SK-N-SH (cell line): ENCODE data around the gene RAB6B. TPM values are rescaled to one million over a fixed set of nuclear protein-coding genes. Genes with fewer than 3 reads are reported as not detected.

Experiments
- CTCF ChIA-PET: fragments of 300-600, 350-600 bp; formaldehyde crosslinking; extraction: SDS; loops from one replicate; lab custom pipeline; 2021; lab: Yijun Ruan, JAX
- POLR2A ChIA-PET: fragments of 350-600 bp; sonication (Branson Sonifier 250); formaldehyde crosslinking; extraction: SDS; loops from one replicate; lab custom pipeline; 2020; ENCODE audit warnings: antibody characterized with exemption, inconsistent platforms; lab: Yijun Ruan, JAX
- DNase-seq: peaks from one replicate; pipeline ENCODE4 v3.0.0; 2012
- H2AFZ ChIP-seq: fragments of 200-600 bp; sonication (generic); 2 replicates; pipeline ENCODE4 v1.8.1; 2016; ENCODE audit warnings: antibody characterized with exemption, mild to moderate bottlenecking, low read depth
- H3F3A ChIP-seq: fragments of 200-600 bp; sonication (generic); replicated peaks from 2 replicates; pipeline ENCODE3; 2016; ENCODE audit warnings: antibody characterized with exemption, mild to moderate bottlenecking; ENCODE audit not compliant: insufficient read depth
- H3K27ac ChIP-seq, 2 experiments: fragments of 200-500 bp in 1 of 2; fragments of 200-600 bp in 1 of 2; sonication (Bioruptor generic) in 1 of 2; sonication (generic), shearing (Covaris generic) in 1 of 2; 2 replicates each; pipeline versions ENCODE4 v1.5.1 to v1.6.1; 2014 to 2016; ENCODE audit warnings: low read depth in 2 of 2, inconsistent platforms in 1 of 2, low read length in 1 of 2, mild to moderate bottlenecking in 1 of 2, mixed read lengths in 1 of 2
- H3K27me3 ChIP-seq: fragments of 200-600 bp; sonication (generic), shearing (Covaris generic); 2 replicates; pipeline ENCODE4 v1.6.1; 2016; ENCODE audit warnings: mixed run types; ENCODE audit not compliant: insufficient read depth
- H3K36me3 ChIP-seq, 2 experiments: fragments of 200-500 bp in 1 of 2; fragments of 200-600 bp in 1 of 2; sonication (Bioruptor generic) in 1 of 2; sonication (generic) in 1 of 2; replicated peaks in 1 of 2; 2 replicates each; pipeline versions ENCODE3 to v1.5.1; 2014 to 2016; ENCODE audit warnings: low read length in 1 of 2, mild to moderate bottlenecking in 1 of 2; ENCODE audit not compliant: insufficient read depth in 2 of 2, control insufficient read depth in 1 of 2
- H3K4me1 ChIP-seq, 2 experiments: fragments of 200-500 bp in 1 of 2; fragments of 200-600 bp in 1 of 2; sonication (Bioruptor generic) in 1 of 2; sonication (generic), shearing (Covaris generic) in 1 of 2; 2 replicates each; pipeline versions ENCODE4 v1.5.1 to v1.6.1; 2014 to 2016; ENCODE audit warnings: low read depth in 1 of 2, low read length in 1 of 2, mixed run types in 1 of 2; ENCODE audit not compliant: insufficient read depth in 2 of 2, control insufficient read depth in 1 of 2
- H3K4me2 ChIP-seq: fragments of 200-600 bp; sonication (generic), shearing (Covaris generic); 2 replicates; pipeline ENCODE4 v1.6.1; 2017; ENCODE audit warnings: mixed run types
- H3K4me3 ChIP-seq, 2 experiments: fragments of 200-500 bp in 1 of 2; fragments of 200-600 bp in 1 of 2; sonication (Bioruptor generic) in 1 of 2; sonication (generic), shearing (Covaris generic) in 1 of 2; 2 replicates each; pipeline versions ENCODE4 v1.5.1 to v1.8.1; 2014 to 2016; ENCODE audit warnings: low read depth in 2 of 2, inconsistent platforms in 1 of 2, low read length in 1 of 2, mild to moderate bottlenecking in 1 of 2, mixed read lengths in 1 of 2, moderate library complexity in 1 of 2
- H3K79me2 ChIP-seq: fragments of 200-600 bp; sonication (generic); 2 replicates; pipeline ENCODE4 v1.8.1; 2017; ENCODE audit warnings: mild to moderate bottlenecking; ENCODE audit not compliant: insufficient read depth
- H3K9ac ChIP-seq: fragments of 200-600 bp; sonication (generic); 2 replicates; pipeline ENCODE4 v1.6.1; 2017; ENCODE audit warnings: mixed run types
- H3K9me2 ChIP-seq: fragments of 200-600 bp; sonication (generic); 2 replicates; pipeline ENCODE4 v1.6.1; 2017; ENCODE audit warnings: mixed run types
- H3K9me3 ChIP-seq: fragments of 200-600 bp; sonication (generic); 2 replicates; pipeline ENCODE4 v1.6.1; 2017; ENCODE audit warnings: mixed run types, mild to moderate bottlenecking, moderate library complexity
- H4K20me1 ChIP-seq: fragments of 200-600 bp; sonication (generic); 2 replicates; pipeline ENCODE4 v1.6.1; 2017; ENCODE audit warnings: mild to moderate bottlenecking, mixed run types; ENCODE audit not compliant: insufficient read depth
- EP300 ChIP-seq, 2 experiments: IDR thresholded peaks; 2 replicates each; pipeline versions ENCODE4 v1.4.0 to v1.6.1; 2012; ENCODE audit warnings: borderline replicate concordance in 1 of 2, low read depth in 1 of 2, low read length in 1 of 2
- FOSL2 ChIP-seq: IDR thresholded peaks from 2 replicates; pipeline ENCODE4 v1.4.0; 2012; ENCODE audit warnings: low read depth, mild to moderate bottlenecking, moderate library complexity, borderline replicate concordance
- GABPA ChIP-seq: IDR thresholded peaks from 2 replicates; pipeline ENCODE4 v1.4.0; 2012; ENCODE audit warnings: low read depth, mild to moderate bottlenecking
- GATA2 ChIP-seq: sonication (generic); formaldehyde crosslinking; IDR thresholded peaks from 2 replicates; pipeline ENCODE4 v1.5.0; 2020; ENCODE audit warnings: mild to moderate bottlenecking, missing genetic modification reagents
- IRF3 ChIP-seq: fragments of 150-350 bp; IDR thresholded peaks from 2 replicates; pipeline ENCODE4 v1.6.1; 2016; ENCODE audit warnings: mild to moderate bottlenecking, low read depth, low read length
- MAX ChIP-seq: IDR thresholded peaks from 2 replicates; pipeline ENCODE4 v1.4.0; 2012; ENCODE audit warnings: low read depth
- NRF1 ChIP-seq: IDR thresholded peaks from 2 replicates; pipeline ENCODE4 v1.6.1; 2012; ENCODE audit warnings: low read depth, mild to moderate bottlenecking, low read length
- RXRA ChIP-seq: IDR thresholded peaks from 2 replicates; pipeline ENCODE4 v1.4.0; 2012; ENCODE audit warnings: low read depth, mild to moderate bottlenecking, borderline replicate concordance
- SIN3A ChIP-seq: IDR thresholded peaks from 2 replicates; pipeline ENCODE4 v1.6.1; 2012; ENCODE audit warnings: low read depth, mild to moderate bottlenecking, low read length, moderate library complexity, borderline replicate concordance
- YY1 ChIP-seq: IDR thresholded peaks from 2 replicates; pipeline ENCODE4 v1.4.0; 2012; ENCODE audit warnings: low read depth, mild to moderate bottlenecking
- WGBS: methylation state at CpG from one replicate; pipeline ENCODE4 v1.1.6; 2017; ENCODE audit warnings: low lambda C conversion rate; 5-methylcytosine and 5-hydroxymethylcytosine counted together
- polyA plus RNA-seq, 3 experiments: library from polyadenylated mRNA; depleted of rRNA; stranded (reverse); fragments of >200 nt; gene quantifications; 2 replicates each; pipeline ENCODE4 v1.2.3, GENCODE V29; 2012

The RAB6B gene
- polyA plus RNA-seq, 1 of the 3 experiments (the other 2 are of a cell fraction) = 9.3 TPM

GRCh38 chr3:133868186-133868585, 27.5 kb downstream of the RAB6B start:
- H3K9me2 ChIP-seq = no peaks in the 10 kb centered on the region
- no peaks in the 10 kb centered on the region for H3K36me3 ChIP-seq
- no peak overlapping the region for H3K9ac ChIP-seq
- peaks cover 0 to 14% of the 10 kb centered on the region in 2 experiments; a peak in 1 of 4 replicates for H3K4me1 ChIP-seq
- H3K27me3 ChIP-seq = no peaks in the 10 kb centered on the region
- H2AFZ ChIP-seq = no peak overlapping the region
- DNase-seq = no peak
- H3K79me2 ChIP-seq = no peaks in the 10 kb centered on the region
- no peaks in the 10 kb centered on the region for H4K20me1 ChIP-seq
- H3F3A ChIP-seq = no peaks in the 10 kb centered on the region
- no peak for TF ChIP-seq RXRA
- no peak for TF ChIP-seq GABPA
- no peak for TF ChIP-seq FOSL2
- TF ChIP-seq IRF3 = no peak
- TF ChIP-seq GATA2 = no peak
- TF ChIP-seq SIN3A = no peak
- no peak for TF ChIP-seq YY1
- TF ChIP-seq EP300 (IDR thresholded peaks at IDR 0.05; ENCODE audit: borderline replicate concordance in 1 of 2, low read depth in 1 of 2, low read length in 1 of 2) = no peak
- H3K4me2 ChIP-seq = no peak overlapping the region
- no peak overlapping the region for H3K4me3 ChIP-seq
- WGBS = 43% methylated on average over 1 of the region's 8 CpGs
- no peaks in the 10 kb centered on the region for H3K9me3 ChIP-seq
- POLR2A ChIA-PET = interaction anchor here (0.6 kb wide), 1 partner anchor 14 kb away, joined by 3 read pairs; no protein-coding TSS in a partner anchor
- CTCF ChIA-PET = no interaction called here
- no peak overlapping the region for H3K27ac ChIP-seq

GRCh38 chr3:133866141-133866540, 29.5 kb downstream of the RAB6B start:
- Histone ChIP-seq H3K27me3 (no peaks in the 10 kb centered on the region), H3K9me3 (no peaks in the 10 kb centered on the region), H3K9me2 (no peaks in the 10 kb centered on the region), H3F3A (no peaks in the 10 kb centered on the region), H2AFZ (no peak overlapping the region), H3K4me1 (peaks cover 0 to 10% of the 10 kb centered on the region in 2 experiments; a peak in 1 of 4 replicates), H3K27ac (no peak overlapping the region), H3K4me2 (no peak overlapping the region), H3K9ac (no peak overlapping the region), H3K36me3 (no peaks in the 10 kb centered on the region), H3K4me3 (no peak overlapping the region)
- POLR2A ChIA-PET = no interaction called here
- 100% methylated on average over 2 of the region's 3 CpGs for WGBS
- DNase-seq = no peak
- no peak for TF ChIP-seq MAX
- no peak for TF ChIP-seq NRF1
- TF ChIP-seq YY1 = no peak
- TF ChIP-seq, all 33 proteins: peak for 0
- Histone ChIP-seq H3K79me2 (no peaks in the 10 kb centered on the region), H4K20me1 (no peaks in the 10 kb centered on the region)
- CTCF ChIA-PET = no interaction called here
